ENCODE results near the gene SAP30BP.

Gene SAP30BP

GRCh38 chr17:75646638-75646992 lies 20.5 kb upstream of the SAP30BP start:
- in situ Hi-C loops (cut with HindIII; ENCODE audit: low sequenced_read_pairs): no loop called here

- in situ Hi-C loops (cut with HindIII; ENCODE audit: low sequenced_read_pairs): no loop called here
Observed at GRCh38 chr17:75647061-75647460, 20.1 kb upstream of the SAP30BP start.

- in situ Hi-C loops (cut with HindIII; ENCODE audit: low sequenced_read_pairs): no loop called here
Observed at GRCh38 chr17:75647921-75648320, 19.2 kb upstream of the SAP30BP start.

- in situ Hi-C loops (cut with HindIII; ENCODE audit: low sequenced_read_pairs): no loop called here
Observed at GRCh38 chr17:75649687-75650086, 17.5 kb upstream of the SAP30BP start.

- in situ Hi-C loops (cut with HindIII; ENCODE audit: low sequenced_read_pairs): no loop called here
Observed at GRCh38 chr17:75650874-75651273, 16.3 kb upstream of the SAP30BP start.

- in situ Hi-C loops (cut with HindIII; ENCODE audit: low sequenced_read_pairs): no loop called here
Observed at GRCh38 chr17:75652341-75652740, 14.8 kb upstream of the SAP30BP start.

GRCh38 chr17:75652934-75653549 lies 14.1 kb upstream of the SAP30BP start:
- in situ Hi-C loops (cut with HindIII; ENCODE audit: low sequenced_read_pairs): no loop called here

- in situ Hi-C loops (cut with HindIII; ENCODE audit: low sequenced_read_pairs): no loop called here
Observed at GRCh38 chr17:75654176-75654575, 13.0 kb upstream of the SAP30BP start.

- in situ Hi-C loops (cut with HindIII; ENCODE audit: low sequenced_read_pairs): no loop called here
Observed at GRCh38 chr17:75658237-75658636, 8.9 kb upstream of the SAP30BP start.

- in situ Hi-C loops (cut with HindIII; ENCODE audit: low sequenced_read_pairs): no loop called here
Observed at GRCh38 chr17:75661531-75661930, 5.6 kb upstream of the SAP30BP start.

- in situ Hi-C loops (cut with HindIII; ENCODE audit: low sequenced_read_pairs): no loop called here
Observed at GRCh38 chr17:75662511-75662910, 4.6 kb upstream of the SAP30BP start.

GRCh38 chr17:75664099-75664549 lies 3.0 kb upstream of the SAP30BP start:
- in situ Hi-C loops (cut with HindIII; ENCODE audit: low sequenced_read_pairs): no loop called here

- in situ Hi-C loops (cut with HindIII; ENCODE audit: low sequenced_read_pairs): no loop called here
Observed at GRCh38 chr17:75665981-75666380, 1.2 kb upstream of the SAP30BP start.

GRCh38 chr17:75667825-75668224 lies 687 bp downstream of the SAP30BP start:
- in situ Hi-C loops (cut with HindIII; ENCODE audit: low sequenced_read_pairs): no loop called here

GRCh38 chr17:75668489-75668888 lies 1.4 kb downstream of the SAP30BP start:
- in situ Hi-C loops (cut with HindIII; ENCODE audit: low sequenced_read_pairs): no loop called here

GRCh38 chr17:75670868-75671267 lies 3.7 kb downstream of the SAP30BP start:
- in situ Hi-C loops (cut with HindIII; ENCODE audit: low sequenced_read_pairs): loop anchor here (10.0 kb wide), 1 partner anchor 54 kb away; the partner anchor contains the start of gene ITGB4

- in situ Hi-C loops (cut with HindIII; ENCODE audit: low sequenced_read_pairs): loop anchor here (10.0 kb wide), 1 partner anchor 53 kb away; the partner anchor contains the start of gene ITGB4
Observed at GRCh38 chr17:75672011-75672410, 4.9 kb downstream of the SAP30BP start.

- in situ Hi-C loops (cut with HindIII; ENCODE audit: low sequenced_read_pairs): loop anchor here (10.0 kb wide), 1 partner anchor 51 kb away; the partner anchor contains the start of gene ITGB4
Observed at GRCh38 chr17:75673487-75673886, 6.3 kb downstream of the SAP30BP start.

- in situ Hi-C loops (cut with HindIII; ENCODE audit: low sequenced_read_pairs): loop anchor here (10.0 kb wide), 1 partner anchor 48 kb away; the partner anchor contains the start of gene ITGB4
Observed at GRCh38 chr17:75676461-75676860, 9.3 kb downstream of the SAP30BP start.

GRCh38 chr17:75679706-75680211 lies 12.6 kb downstream of the SAP30BP start:
- in situ Hi-C loops (cut with HindIII; ENCODE audit: low sequenced_read_pairs): loop anchor here (10.0 kb wide), 1 partner anchor 45 kb away; the partner anchor contains the start of gene ITGB4

GRCh38 chr17:75680431-75680830 lies 13.3 kb downstream of the SAP30BP start:
- in situ Hi-C loops (cut with HindIII; ENCODE audit: low sequenced_read_pairs): no loop called here

- in situ Hi-C loops (cut with HindIII; ENCODE audit: low sequenced_read_pairs): no loop called here
Observed at GRCh38 chr17:75681289-75681688, 14.2 kb downstream of the SAP30BP start.

- in situ Hi-C loops (cut with HindIII; ENCODE audit: low sequenced_read_pairs): no loop called here
Observed at GRCh38 chr17:75683583-75683982, 16.4 kb downstream of the SAP30BP start.

All from DLD1 (cell line).